Activated CD8-positive, alpha-beta T cell treated with anti-CD3 and anti-CD28 coated beads for 36 hours (primary cell): ENCODE results near the gene EFNA3. TPM values are rescaled to one million over a fixed set of nuclear protein-coding genes. Genes with fewer than 3 reads are reported as not detected.

Experiments used
- ATAC-seq: fragments of 200-7000 bp; cut with Tn5 transposase; one replicate; pipeline ENCODE4 v1.10.0; 2021; ENCODE audit warnings: mild to moderate bottlenecking, moderate library complexity
- CTCF ChIA-PET: fragments of 350-600 bp; sonication (Branson Sonifier 250); formaldehyde crosslinking; loops from one replicate; lab custom pipeline; 2021; ENCODE audit warnings: antibody characterized with exemption; lab: Charles Lee
- POLR2A ChIA-PET: fragments of 350-600 bp; sonication (Branson Sonifier 250); formaldehyde crosslinking; loops from one replicate; lab custom pipeline; 2021; ENCODE audit warnings: antibody characterized with exemption; lab: Charles Lee
- DNase-seq: peaks from one replicate; pipeline ENCODE4 v3.0.0-alpha.2; 2020
- H3K27ac Mint-ChIP-seq: one replicate; pipeline ENCODE4 v1.8.0; 2021; ENCODE audit warnings: mild to moderate bottlenecking, mixed read lengths
- H3K27me3 Mint-ChIP-seq: one replicate; pipeline ENCODE4 v1.8.0; 2021; ENCODE audit warnings: mixed read lengths
- H3K36me3 Mint-ChIP-seq: one replicate; pipeline ENCODE4 v1.8.0; 2021; ENCODE audit warnings: low read depth, mixed read lengths
- H3K4me1 Mint-ChIP-seq: one replicate; pipeline ENCODE4 v1.8.0; 2021; ENCODE audit warnings: low read depth, mixed read lengths
- H3K4me3 Mint-ChIP-seq: one replicate; pipeline ENCODE4 v1.8.0; 2021; ENCODE audit warnings: mild to moderate bottlenecking, moderate library complexity, mixed read lengths
- H3K9me3 Mint-ChIP-seq: one replicate; pipeline ENCODE4 v1.8.0; 2021; ENCODE audit warnings: mixed read lengths
- CTCF ChIP-seq: fragments of 200-600 bp; IDR thresholded peaks from one replicate; pipeline ENCODE4 v1.8.0; 2022; ENCODE audit warnings: antibody characterized with exemption, mild to moderate bottlenecking
- intact Hi-C: fragments of 100-400 bp; cut with micrococcal nuclease; formaldehyde crosslinking; loops from one replicate; pipeline ENCODE4 v1.10.0; 2022
- total RNA-seq, 2 experiments: library from RNA; stranded (reverse); gene quantifications; one replicate each; pipeline ENCODE4 v1.2.3, GENCODE V29; 2021

EFNA3 gene
- total RNA-seq, 2 experiments from 2014 or later: 5.1 to 8.6 TPM

GRCh38 chr1:155050560-155051341 is 27.9 kb upstream of the EFNA3 start, which contains the start of gene ADAM15:
Gene ADAM15, plus strand, starts transcription at chr1:155051316. Its CDS starts 71 bp downstream, at chr1:155051387.
- Mint-ChIP-seq H3K4me1 (peaks cover 20% of the 10 kb centered on the region), H3K36me3 (peaks cover 8% of the 10 kb centered on the region), H3K27me3 (no peaks in the 10 kb centered on the region), H3K4me3 (peak within 1 kb of the TSS; percentile 88), H3K9me3 (no peaks in the 10 kb centered on the region), H3K27ac (peak within 1 kb of the TSS; percentile 60)
- ATAC-seq (peak; percentile 79), DNase-seq (peak; percentile 80)
- ChIA-PET CTCF (interaction anchor here (0.6 to 23.5 kb wide), 32 partner anchors 8 to 847 kb away, joined by 3 to 278 read pairs (median 6); partner anchors contain the start of genes EFNA4, FLAD1, KRTCAP2 and LENEP), POLR2A (interaction anchor here (0.8 to 2.8 kb wide), 10 partner anchors 11 to 721 kb away, joined by 3 to 8 read pairs (median 6); partner anchors contain the start of gene EFNA4)
- intact Hi-C loops: loop anchor here (5.0 kb wide), 1 partner anchor 37 kb away; no protein-coding TSS in a partner anchor
- TF ChIP-seq CTCF: peak; percentile 99

DNA sequence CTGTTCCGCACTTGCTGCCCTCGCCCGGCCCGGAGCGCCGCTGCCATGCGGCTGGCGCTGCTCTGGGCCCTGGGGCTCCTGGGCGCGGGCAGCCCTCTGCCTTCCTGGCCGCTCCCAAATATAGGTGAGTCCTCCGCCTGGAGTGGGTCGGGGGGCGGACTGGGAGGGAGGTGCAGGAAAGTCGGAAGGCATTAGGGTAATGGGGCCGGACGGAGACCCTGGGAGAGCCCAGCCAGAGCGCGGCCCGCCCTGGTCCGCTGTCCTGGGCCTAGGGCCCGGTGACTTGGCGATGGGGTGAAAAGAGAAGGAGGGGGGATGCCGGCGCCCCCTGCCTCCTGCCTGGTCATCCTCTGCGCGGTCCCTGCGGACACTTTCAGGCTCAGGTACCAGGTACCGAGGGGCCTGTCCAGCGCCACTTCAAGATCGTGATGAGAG is 27.3 kb upstream of the EFNA3 start:
- H3K9me3 Mint-ChIP-seq: no peaks in the 10 kb centered on the region
- peaks cover 11% of the 10 kb centered on the region for H3K36me3 Mint-ChIP-seq
- H3K4me1 Mint-ChIP-seq: peaks cover 20% of the 10 kb centered on the region
- CTCF ChIA-PET: interaction anchor here (0.6 to 23.5 kb wide), 30 partner anchors 7 to 847 kb away, joined by 3 to 278 read pairs (median 6); partner anchors contain the start of genes EFNA4, FLAD1, KRTCAP2 and LENEP
- intact Hi-C loops: loop anchor here (5.0 kb wide), 1 partner anchor 36 kb away; no protein-coding TSS in a partner anchor
- POLR2A ChIA-PET: interaction anchor here (0.8 to 2.8 kb wide), 9 partner anchors 10 to 722 kb away, joined by 3 to 8 read pairs (median 7); partner anchors contain the start of gene EFNA4
- no peak for TF ChIP-seq CTCF
- no peaks in the 10 kb centered on the region for H3K27me3 Mint-ChIP-seq
- no peak overlapping the region for H3K27ac Mint-ChIP-seq
- DNase-seq (no peak), ATAC-seq (peak; percentile 4)
- H3K4me3 Mint-ChIP-seq: peak overlapping the region; percentile 88

DNA sequence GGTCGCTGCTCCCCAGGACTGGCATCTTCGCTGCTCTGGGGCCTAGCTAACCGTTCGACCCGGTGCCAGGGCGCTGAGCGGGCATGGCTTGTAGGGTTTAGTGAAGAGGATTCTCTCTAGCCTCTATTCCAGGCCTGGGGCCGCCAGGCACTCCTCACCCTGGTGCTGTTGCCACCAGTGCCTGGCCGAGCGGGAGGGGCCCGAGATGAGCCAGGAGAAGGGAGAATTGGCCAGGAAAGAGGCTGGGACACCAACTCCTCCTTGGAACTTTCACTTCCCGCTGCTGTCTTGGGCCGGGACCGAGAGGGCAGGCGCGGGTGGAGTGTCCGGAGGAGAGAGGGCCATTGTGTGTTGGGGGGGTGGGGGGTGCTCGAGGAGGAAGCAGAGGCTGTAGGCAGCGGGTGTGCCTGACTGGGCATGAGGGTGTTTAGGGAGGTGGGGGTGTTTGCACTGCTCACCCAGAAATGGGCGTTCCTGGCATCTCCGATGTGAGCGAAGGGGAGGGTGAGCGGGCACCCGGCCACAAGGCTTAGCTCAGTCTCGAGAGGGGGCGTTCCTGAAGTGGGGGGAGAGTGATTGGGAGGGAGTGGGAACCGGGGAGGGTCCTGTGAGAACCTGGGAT is 26.7 kb upstream of the EFNA3 start:
- peaks cover 20% of the 10 kb centered on the region for H3K4me1 Mint-ChIP-seq
- H3K9me3 Mint-ChIP-seq: no peaks in the 10 kb centered on the region
- intact Hi-C loops: loop anchor here (5.0 kb wide), 1 partner anchor 35 kb away; no protein-coding TSS in a partner anchor
- H3K36me3 Mint-ChIP-seq: peaks cover 11% of the 10 kb centered on the region
- H3K27ac Mint-ChIP-seq: peak overlapping the region; percentile 20
- CTCF ChIA-PET: interaction anchor here (0.7 to 23.5 kb wide), 17 partner anchors 7 to 846 kb away, joined by 3 to 278 read pairs (median 6); partner anchors contain the start of genes EFNA4, FLAD1, KRTCAP2 and PYGO2
- TF ChIP-seq CTCF: no peak
- no peaks in the 10 kb centered on the region for H3K27me3 Mint-ChIP-seq
- POLR2A ChIA-PET: interaction anchor here (1.7 to 2.8 kb wide), 4 partner anchors 10 to 52 kb away, joined by 7 to 8 read pairs (median 7); partner anchors contain the start of gene EFNA4
- ATAC-seq: peak; percentile 35
- H3K4me3 Mint-ChIP-seq: peak overlapping the region; percentile 88
- peak; percentile 59 for DNase-seq

- Mint-ChIP-seq H3K27me3 (no peaks in the 10 kb centered on the region), H3K36me3 (peaks cover 16% of the 10 kb centered on the region), H3K27ac (peak overlapping the region; percentile 46), H3K9me3 (no peaks in the 10 kb centered on the region), H3K4me1 (peaks cover 20% of the 10 kb centered on the region), H3K4me3 (peak overlapping the region; percentile 88)
- POLR2A ChIA-PET: interaction anchor here (1.4 to 2.8 kb wide), 3 partner anchors 8 to 53 kb away, joined by 4 to 8 read pairs (median 7); partner anchors contain the start of gene EFNA4
- intact Hi-C loops: loop anchor here (5.0 kb wide), 1 partner anchor 35 kb away; no protein-coding TSS in a partner anchor
- TF ChIP-seq CTCF: no peak
- ATAC-seq: peak; percentile 25
- DNase-seq: peak; percentile 53
- CTCF ChIA-PET: interaction anchor here (0.6 to 23.5 kb wide), 18 partner anchors 6 to 493 kb away, joined by 3 to 278 read pairs (median 4); partner anchors contain the start of genes EFNA4, KRTCAP2 and PBXIP1
Measured at GRCh38 chr1:155052439-155053395, 25.9 kb upstream of the EFNA3 start.
